GM10248 (cell line): ENCODE results near the gene CD247.

Experiments
- CTCF ChIA-PET: fragments of 300-600 bp; sonication (Branson Sonifier 250); formaldehyde crosslinking; extraction: SDS; loops from one replicate; lab custom pipeline; 2021; ENCODE audit warnings: antibody characterized with exemption; lab: Yijun Ruan, JAX
- POLR2A ChIA-PET: fragments of 350-650 bp; sonication (Branson Sonifier 250); formaldehyde crosslinking; extraction: SDS; loops from one replicate; lab custom pipeline; 2020; ENCODE audit warnings: antibody characterized with exemption; lab: Yijun Ruan, JAX
- DNase-seq: peaks from one replicate; pipeline ENCODE4 v3.0.0; 2012; ENCODE audit errors: extremely low spot score
- CTCF ChIP-seq: IDR thresholded peaks from 2 replicates; pipeline ENCODE4 v1.5.1; 2012; ENCODE audit warnings: mild to moderate bottlenecking, low read depth; ENCODE audit errors: extremely low read depth, missing control alignments, control extremely low read depth

Gene CD247

GRCh38 chr1:167430134-167430848 is 88.0 kb downstream of the CD247 start:
- no peak for TF ChIP-seq CTCF
- DNase-seq = no peak
- POLR2A ChIA-PET = no interaction called here
- CTCF ChIA-PET = interaction anchor here (1.0 to 4.6 kb wide), 3 partner anchors 12 to 210 kb away, joined by 3 to 38 read pairs (median 7); no protein-coding TSS in a partner anchor

GRCh38 chr1:167429612-167430011 is 88.7 kb downstream of the CD247 start:
- no peak for TF ChIP-seq CTCF
- ChIA-PET CTCF (interaction anchor here (0.8 to 3.5 kb wide), 2 partner anchors 10 to 162 kb away, joined by 3 to 23 read pairs; no protein-coding TSS in a partner anchor), POLR2A (no interaction called here)
- DNase-seq = no peak

GRCh38 chr1:167428395-167428794 is 89.9 kb downstream of the CD247 start:
- ChIA-PET POLR2A (no interaction called here), CTCF (interaction anchor here (1.6 to 3.5 kb wide), 2 partner anchors 11 to 160 kb away, joined by 6 to 23 read pairs; no protein-coding TSS in a partner anchor)
- no peak for TF ChIP-seq CTCF
- no peak for DNase-seq

- ChIA-PET POLR2A (no interaction called here), CTCF (interaction anchor here (1.3 to 3.5 kb wide), 6 partner anchors 11 to 159 kb away, joined by 5 to 23 read pairs (median 6); no protein-coding TSS in a partner anchor)
- TF ChIP-seq CTCF = no peak
- no peak for DNase-seq
Observed at GRCh38 chr1:167427848-167428247, 90.5 kb downstream of the CD247 start.

- CTCF ChIA-PET = interaction anchor here (1.3 to 3.5 kb wide), 6 partner anchors 13 to 158 kb away, joined by 5 to 23 read pairs (median 6); no protein-coding TSS in a partner anchor
- no peak for DNase-seq
- POLR2A ChIA-PET = no interaction called here
- no peak for TF ChIP-seq CTCF
Observed at GRCh38 chr1:167426716-167427115, 91.6 kb downstream of the CD247 start.

GRCh38 chr1:167425482-167425881 is 92.8 kb downstream of the CD247 start:
- no peak for TF ChIP-seq CTCF
- CTCF ChIA-PET = interaction anchor here (0.9 to 1.9 kb wide), 2 partner anchors 22 to 157 kb away, joined by 3 to 6 read pairs; no protein-coding TSS in a partner anchor
- no peak for DNase-seq
- POLR2A ChIA-PET = no interaction called here
